DMS153 (cell line): ENCODE measurements around the gene DCAF12L1.

Experiments
- DNase-seq: peaks from one replicate; lab custom pipeline; 2025; lab: John Stamatoyannopoulos, UW

The DCAF12L1 gene

GRCh38 chrX:126552313-126553022 is at the start of gene DCAF12L1:
DCAF12L1 (minus strand) TSS chrX:126552814; CDS start chrX:126552608, 206 bp downstream.
- DNase-seq, result no peak

- no peak for DNase-seq
Observed at GRCh38 chrX:126580877-126581276, 28.3 kb upstream of the DCAF12L1 start.

GRCh38 chrX:126575911-126576310 is 23.3 kb upstream of the DCAF12L1 start:
- DNase-seq, result no peak

GRCh38 chrX:126557151-126557550 is 4.5 kb upstream of the DCAF12L1 start:
- no peak for DNase-seq

GRCh38 chrX:126551725-126552312 is 795 bp downstream of the DCAF12L1 start:
- DNase-seq, result no peak

GRCh38 chrX:126551306-126551705 is 1.3 kb downstream of the DCAF12L1 start:
- no peak for DNase-seq

- DNase-seq, result no peak
Observed at GRCh38 chrX:126550816-126551215, 1.8 kb downstream of the DCAF12L1 start.

GRCh38 chrX:126509923-126510322 is 42.7 kb downstream of the DCAF12L1 start:
- no peak for DNase-seq
